GM04503 (cell line): Measurements from ENCODE around the gene TNFRSF18.

Experiments used
- DNase-seq: peaks from one replicate; pipeline ENCODE4 v3.0.0-alpha.2; 2012; ENCODE audit warnings: low read depth

The TNFRSF18 gene

DNA sequence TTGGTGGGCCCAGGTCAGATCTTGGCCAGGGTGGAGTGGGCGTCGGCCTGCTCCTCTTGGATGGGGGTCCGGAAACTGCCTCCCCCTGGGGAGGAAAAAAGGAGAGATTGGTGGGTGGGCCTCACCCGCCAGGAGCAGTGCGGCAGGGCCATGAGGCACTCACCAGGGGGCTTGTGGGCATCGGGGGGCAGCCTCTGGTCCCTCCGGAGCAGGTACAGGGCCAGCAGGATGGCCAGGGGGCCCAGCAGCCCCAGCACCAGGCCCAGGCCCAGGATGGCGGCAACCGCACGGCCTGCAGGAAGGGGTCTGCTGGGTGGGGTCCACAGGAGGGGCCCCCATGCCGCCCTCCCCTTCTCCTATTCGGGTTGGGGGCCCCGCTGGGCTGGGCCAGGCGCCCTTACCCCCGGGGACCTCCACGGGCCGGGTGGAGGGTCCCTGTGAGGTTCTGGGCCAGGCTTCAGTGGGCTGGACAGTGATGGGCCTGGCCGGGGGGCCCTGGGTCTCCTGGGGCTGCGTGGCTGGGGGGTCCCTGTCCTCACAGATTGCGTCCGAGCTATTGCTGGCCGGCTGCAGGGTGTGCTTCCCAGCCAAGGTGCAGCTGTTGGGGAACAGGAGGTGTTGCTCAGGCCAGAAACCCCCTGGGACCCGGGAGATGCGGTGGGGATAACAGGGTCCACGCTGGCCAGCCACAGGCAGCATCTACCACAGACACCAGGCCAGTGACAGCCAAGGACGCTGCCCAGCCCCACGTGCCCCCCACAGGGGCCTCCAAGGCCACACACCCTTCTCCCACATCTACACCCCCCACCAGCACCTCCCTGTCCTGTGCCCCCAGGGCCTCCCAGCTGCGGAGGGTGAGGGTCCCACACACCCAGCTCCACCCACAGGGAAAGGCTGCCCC is 5.4 kb upstream of the TNFRSF18 start:
- no peak for DNase-seq

GRCh38 chr1:1210726-1211540 is 4.5 kb upstream of the TNFRSF18 start:
- DNase-seq: no peak

DNA sequence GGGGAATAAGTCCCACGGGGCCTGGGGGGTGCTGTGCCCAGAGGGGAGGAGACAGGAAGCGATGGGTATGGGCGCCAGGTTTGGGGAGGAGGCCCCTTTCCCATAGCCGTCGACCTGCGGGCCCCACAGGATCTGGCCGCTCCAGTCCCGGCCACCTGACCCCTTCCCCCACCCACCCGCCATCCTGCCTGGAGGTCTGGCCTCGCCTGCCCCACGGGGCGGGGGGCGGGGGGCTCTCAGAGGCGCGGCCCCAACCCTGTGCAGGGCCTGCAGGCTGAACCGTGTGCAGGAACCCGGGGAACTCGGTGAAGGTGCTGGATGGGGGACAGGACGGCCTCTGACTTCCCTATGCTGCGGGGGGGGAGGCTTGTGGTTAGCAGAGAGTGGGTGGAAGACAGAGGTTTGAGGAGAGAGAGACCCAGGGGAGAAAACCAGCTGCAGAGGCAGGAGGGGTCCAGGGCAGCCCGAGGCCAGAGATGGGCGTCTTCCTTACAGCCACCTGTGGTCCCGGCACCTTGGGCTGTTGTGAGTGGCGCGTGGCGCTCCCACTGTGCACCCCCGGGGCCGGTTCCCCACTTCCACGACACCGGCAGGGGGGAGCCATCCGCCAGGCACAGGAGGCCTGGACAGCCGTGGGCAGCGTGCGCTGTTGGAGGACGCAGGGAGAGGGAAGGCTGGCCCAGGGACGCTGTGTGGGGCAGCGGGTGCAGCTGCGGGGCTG is 2.5 kb upstream of the TNFRSF18 start:
- no peak for DNase-seq

DNA sequence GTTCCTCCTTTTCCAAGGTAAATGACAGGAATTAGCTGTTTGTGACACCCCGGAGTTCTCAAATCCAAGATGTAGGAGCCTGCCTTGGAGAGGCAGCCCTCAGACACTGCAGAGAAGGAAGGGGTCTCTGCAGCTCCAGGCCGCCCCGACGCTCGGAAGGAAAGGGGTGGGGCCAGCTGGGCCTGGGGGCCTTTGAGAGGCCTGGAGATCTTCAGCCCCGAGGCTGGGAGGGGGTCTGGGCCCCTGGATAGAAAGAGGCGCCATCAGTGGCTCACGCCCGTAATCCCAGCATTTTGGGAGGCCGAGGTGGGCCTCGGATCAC is 1.1 kb upstream of the TNFRSF18 start:
- no peak for DNase-seq

GRCh38 chr1:1206966-1207531 is 657 bp upstream of the TNFRSF18 start:
- DNase-seq: no peak

DNA sequence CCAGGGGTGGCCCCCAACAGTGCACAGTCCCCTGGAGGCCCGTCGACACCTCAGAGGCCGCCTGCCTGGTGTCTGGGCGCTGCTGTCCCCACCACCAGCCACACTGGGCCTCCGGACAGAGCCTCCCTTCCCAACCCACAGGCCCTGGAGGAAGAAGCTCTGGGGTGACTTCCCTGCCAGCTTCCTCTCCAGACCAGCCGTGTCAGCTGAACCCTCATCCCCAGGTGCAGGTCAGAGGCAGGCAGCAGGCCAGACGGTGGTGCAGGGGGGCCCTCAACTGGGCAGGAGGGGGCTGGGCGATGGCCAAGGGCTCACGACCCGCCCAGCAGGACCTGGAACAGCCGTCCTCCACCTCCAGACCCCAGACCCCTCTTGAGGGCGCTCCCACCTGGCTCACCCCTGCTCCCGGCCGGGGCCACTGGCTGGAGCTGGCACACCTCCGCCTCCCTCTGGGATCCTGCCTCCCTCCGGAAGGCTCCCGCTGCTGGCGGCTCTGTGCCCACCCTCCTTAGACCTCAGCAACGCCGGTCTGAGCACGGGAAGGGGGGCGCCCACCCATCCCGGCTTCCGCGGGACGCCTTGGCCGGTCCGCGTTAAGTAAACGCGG is 520 bp downstream of the TNFRSF18 start:
- DNase-seq: no peak

- DNase-seq: no peak
These were observed 1.2 kb downstream of the TNFRSF18 start for GRCh38 chr1:1204998-1205768.

DNA sequence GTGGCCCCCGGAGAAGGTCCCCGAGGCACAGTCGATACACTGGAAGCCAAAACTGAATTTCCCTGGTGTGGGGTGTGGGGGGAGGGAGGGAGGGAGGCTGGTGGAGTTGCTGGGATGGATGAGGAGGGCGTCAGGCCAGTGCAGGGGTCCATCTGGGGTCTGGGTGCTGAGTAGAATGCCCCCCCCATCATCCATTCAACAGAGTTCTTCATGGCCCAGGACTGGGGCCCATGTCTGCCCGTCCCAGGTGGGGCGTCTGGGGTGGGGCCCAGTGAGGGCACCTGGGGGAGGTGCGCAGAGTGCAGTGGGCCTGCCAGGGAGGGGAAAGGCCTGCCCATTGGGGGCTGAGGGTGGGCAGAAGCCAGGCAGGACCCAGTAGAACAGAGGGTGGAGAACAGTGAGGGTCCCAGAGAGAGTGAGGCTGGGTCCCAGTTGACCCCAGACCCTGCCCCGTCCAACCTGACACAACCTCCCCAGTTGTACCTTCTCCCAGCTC is 1.9 kb downstream of the TNFRSF18 start:
- no peak for DNase-seq

DNA sequence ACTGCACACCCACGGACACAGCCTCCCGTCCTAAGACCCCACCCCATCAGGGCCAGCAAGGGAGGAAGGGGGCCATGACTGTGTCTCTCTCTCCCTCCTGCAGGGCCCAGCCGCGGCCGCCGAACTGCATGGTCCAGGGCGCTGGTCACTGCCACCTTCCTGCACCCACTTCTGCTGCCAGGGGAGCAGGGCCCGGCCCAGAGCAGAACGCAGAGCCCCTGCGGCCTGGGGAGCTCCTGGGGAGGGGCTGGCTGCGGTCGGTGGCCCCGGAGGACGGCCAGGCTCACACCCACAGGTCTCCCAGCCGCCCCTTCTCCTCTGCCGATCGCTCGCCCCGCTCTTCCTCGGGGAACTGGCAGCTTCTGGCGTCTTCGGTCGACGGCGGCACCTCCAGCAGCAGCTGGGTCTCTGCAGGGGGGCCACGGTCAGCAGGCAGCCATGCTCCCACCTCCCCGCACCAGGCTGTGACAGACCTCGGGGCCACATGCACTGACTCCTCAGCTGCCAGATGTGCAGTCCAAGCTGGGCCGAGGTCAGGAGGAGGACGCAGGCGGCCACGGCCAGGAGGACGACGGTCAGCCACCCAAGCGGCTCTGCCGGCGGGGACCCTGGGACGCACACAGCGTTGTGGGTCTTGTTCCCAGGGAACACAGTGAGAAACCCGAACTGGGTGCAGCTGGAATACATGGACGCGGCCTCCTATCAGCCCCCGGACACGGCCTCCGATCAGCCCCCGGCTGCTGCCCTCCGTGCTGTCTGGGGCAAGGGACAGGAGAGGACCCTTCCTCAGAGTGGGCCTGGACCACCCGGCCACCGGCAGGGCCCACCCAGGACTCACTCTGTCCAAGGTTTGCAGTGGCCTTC is 2.6 kb downstream of the TNFRSF18 start:
- no peak for DNase-seq

GRCh38 chr1:1202831-1203560 is 3.4 kb downstream of the TNFRSF18 start:
- DNase-seq: no peak

GRCh38 chr1:1200876-1201810 is 5.2 kb downstream of the TNFRSF18 start:
- DNase-seq: no peak

- DNase-seq: no peak
These were observed 6.2 kb downstream of the TNFRSF18 start for GRCh38 chr1:1199961-1200875.

DNA sequence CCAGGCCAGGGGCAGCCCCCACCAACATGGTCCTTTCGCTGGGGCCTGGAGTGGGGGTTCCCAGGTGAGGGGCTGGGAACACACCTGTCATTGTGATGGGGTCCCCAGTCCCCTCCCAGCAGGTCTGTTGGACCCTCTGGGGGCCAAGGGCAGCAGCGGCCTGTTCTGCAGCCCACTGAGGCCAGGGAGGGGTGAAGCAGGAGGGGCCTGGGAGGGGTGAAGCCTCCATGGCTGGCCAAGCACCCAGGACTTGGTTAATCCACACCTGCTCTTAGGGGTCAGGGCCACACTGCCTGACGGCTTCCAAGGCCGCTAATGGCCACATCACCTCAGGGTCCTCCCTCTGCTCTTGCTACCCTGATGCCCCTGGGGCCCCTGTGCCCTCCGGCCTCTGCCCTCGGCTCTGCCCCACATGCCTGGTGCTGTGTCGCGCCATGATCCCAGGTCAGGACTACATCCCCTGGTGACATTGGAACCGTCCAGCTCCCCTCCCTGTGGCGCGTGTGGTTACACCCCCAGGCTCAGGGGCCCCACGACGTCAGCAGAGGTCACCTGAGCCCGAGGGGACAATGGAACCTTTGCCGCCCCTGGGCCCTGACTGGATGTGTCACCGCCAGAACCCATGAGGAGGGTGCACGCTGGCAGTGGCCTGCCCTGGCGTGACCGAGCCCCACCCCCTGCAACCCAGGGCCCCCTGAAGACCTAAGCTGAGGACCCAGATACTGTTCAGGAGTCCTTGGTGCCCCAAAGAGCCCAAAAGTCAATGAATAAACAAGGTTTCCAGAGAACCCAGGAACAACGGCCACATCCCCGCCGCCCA is 7.0 kb downstream of the TNFRSF18 start:
- no peak for DNase-seq

DNA sequence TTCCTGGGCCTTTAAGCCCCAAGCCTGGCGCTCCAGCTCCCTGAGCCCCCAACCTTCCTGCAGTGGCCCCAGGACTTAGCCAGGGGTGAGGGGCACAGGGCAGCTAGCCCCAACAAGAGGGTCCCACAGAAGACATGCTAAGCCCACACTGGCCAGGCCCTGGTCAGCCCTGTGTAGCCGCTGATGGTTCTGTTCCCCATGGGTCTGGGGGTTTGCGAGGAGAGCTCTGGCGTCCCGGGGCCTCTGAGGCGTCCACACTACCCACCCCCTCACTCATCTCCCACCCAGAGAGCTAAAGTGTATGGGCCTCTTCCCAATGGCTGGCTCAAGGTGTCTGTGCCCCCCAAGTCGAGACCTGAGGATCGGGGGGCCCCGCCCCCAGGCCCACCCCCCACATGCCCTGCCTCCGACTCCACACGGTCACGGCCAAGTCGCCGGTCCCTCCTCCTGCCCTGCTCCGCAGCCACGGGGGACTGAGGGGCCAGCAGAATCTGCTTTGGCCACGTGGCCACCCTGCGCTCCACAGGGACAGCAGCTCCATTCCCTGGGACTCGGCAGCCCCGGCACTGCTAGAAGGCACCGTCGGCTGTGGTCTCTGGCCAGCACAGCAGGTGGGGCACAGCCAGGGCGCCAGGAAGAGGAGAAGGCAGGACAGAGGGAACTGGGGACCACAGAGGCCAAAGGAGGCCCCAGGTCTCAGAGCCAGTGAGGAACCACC is 7.8 kb downstream of the TNFRSF18 start:
- no peak for DNase-seq
